ENCODE data around the gene ZNF579. TPM values are rescaled to one million over a fixed set of nuclear protein-coding genes. Genes with fewer than 3 reads are reported as not detected.

The ZNF579 gene
- total and polyA plus RNA-seq, 10 of the 15 experiments (the other 5 are each of a cell fraction or from before 2014, with no cell fraction given) = 0.11 to 11.7 (median 1.5) TPM

DNA sequence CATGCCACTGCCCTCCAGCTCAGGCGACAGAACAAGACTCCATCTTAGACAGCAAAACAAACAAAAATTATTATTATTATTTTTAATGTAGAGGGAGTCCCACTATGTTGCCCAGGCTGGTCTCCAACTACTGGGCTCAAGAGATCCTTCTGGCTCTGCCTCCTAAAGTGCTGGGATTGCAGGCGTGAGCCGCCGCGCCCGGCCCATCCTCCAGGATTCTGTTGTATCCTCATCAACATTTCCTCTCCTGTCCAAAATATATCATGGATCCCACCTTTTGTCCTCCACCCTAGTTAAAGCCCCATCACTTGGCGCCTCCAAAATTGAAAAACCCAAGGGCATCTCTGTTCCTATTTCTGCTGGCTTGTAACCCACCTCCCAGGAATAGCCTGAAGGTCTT is 42.5 kb upstream of the ZNF579 start:
- SMC1A ChIA-PET (ENCODE audit: uncharacterized antibody, unreplicated experiment) = no interaction called here

More for the DNA sequence above, 42.5 kb upstream of the ZNF579 start:
- 97% methylated on average over 7 of the region's 7 CpGs for WGBS (ENCODE audit: insufficient coverage, insufficient replicate concordance, low lambda C conversion rate, missing lambda C conversion rate)
- Histone ChIP-seq H3K79me2 (ENCODE audit: control insufficient read depth, insufficient read depth, low read length) (no peaks in the 10 kb centered on the region), H3K9ac (ENCODE audit: control insufficient read depth, insufficient read depth, low read length) (no peak overlapping the region), H3K9me3 (replicated peaks; ENCODE audit: control insufficient read depth, insufficient read depth, low read length) (no peaks in the 10 kb centered on the region; the same call in 2 of the 3 replicates), H4K20me1 (ENCODE audit: control insufficient read depth, insufficient read depth) (no peaks in the 10 kb centered on the region), H3K4me1 (ENCODE audit: control insufficient read depth, insufficient read depth, low read length) (peaks cover 9% of the 10 kb centered on the region; the same call in 1 of the 2 replicates), H3K4me2 (ENCODE audit: control insufficient read depth, insufficient read depth) (no peak overlapping the region), H3K27ac (ENCODE audit: control insufficient read depth, insufficient read depth) (no peak overlapping the region), H3K36me3 (ENCODE audit: control insufficient read depth in 2 of 2, insufficient read depth in 2 of 2, low read length in 1 of 2) (no peaks in the 10 kb centered on the region), H3K27me3 (replicated peaks in 1 of 2; ENCODE audit: control insufficient read depth in 2 of 2, insufficient read depth in 2 of 2, low read length in 1 of 2) (no peaks in the 10 kb centered on the region), H3K4me3 (no peak overlapping the region), H2AFZ (ENCODE audit: control insufficient read depth, low read depth, low read length) (no peak overlapping the region)
- ChIA-PET CTCF (interaction anchor here (2.2 to 7.9 kb wide), 2 partner anchors 10 to 17 kb away, joined by 16 to 76 read pairs; partner anchors contain the start of gene ZNF865), RAD21 (ENCODE audit: unreplicated experiment) (interaction anchor here (1.0 to 2.9 kb wide), 2 partner anchors 17 to 18 kb away, joined by 3 to 29 read pairs; partner anchors contain the start of gene ZNF865), POLR2A (interaction anchor here (0.6 to 2.8 kb wide), 5 partner anchors 10 to 1597 kb away, joined by 3 to 21 read pairs (median 7); partner anchors contain the start of genes U2AF2 and ZNF865)
- FAIRE-seq = no peak
- intact Hi-C loops (cut with micrococcal nuclease; ENCODE audit: unreplicated experiment) = no loop called here
- ATAC-seq = no peak
- no TSS peak for BruUV-seq (replicated peaks)
- no peak for TF ChIP-seq RELA (IDR thresholded peaks at IDR 0.05; ENCODE audit: borderline replicate concordance, partially characterized antibody)
- no peak for TF ChIP-seq EGR1 (IDR thresholded peaks at IDR 0.05; ENCODE audit: borderline replicate concordance in 1 of 2, low read depth in 2 of 2, low read length in 2 of 2)
- TF ChIP-seq, protein P1, sequence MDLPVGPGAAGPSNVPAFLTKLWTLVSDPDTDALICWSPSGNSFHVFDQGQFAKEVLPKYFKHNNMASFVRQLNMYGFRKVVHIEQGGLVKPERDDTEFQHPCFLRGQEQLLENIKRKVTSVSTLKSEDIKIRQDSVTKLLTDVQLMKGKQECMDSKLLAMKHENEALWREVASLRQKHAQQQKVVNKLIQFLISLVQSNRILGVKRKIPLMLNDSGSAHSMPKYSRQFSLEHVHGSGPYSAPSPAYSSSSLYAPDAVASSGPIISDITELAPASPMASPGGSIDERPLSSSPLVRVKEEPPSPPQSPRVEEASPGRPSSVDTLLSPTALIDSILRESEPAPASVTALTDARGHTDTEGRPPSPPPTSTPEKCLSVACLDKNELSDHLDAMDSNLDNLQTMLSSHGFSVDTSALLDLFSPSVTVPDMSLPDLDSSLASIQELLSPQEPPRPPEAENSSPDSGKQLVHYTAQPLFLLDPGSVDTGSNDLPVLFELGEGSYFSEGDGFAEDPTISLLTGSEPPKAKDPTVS (IDR thresholded peaks at IDR 0.05; ENCODE audit: low read depth, low read length) = no peak
- TF ChIP-seq GABPA (IDR thresholded peaks at IDR 0.05; ENCODE audit: low read depth) = no peak
- in situ Hi-C loops (cut with MboI) = no loop called here
- no peak for DNase-seq (ENCODE audit: low read depth, low spot score)
